ENCODE results near the gene MYO15B.
A peak's percentile ranks its signal among the peaks of the same experiment; 100 is the strongest.

The MYO15B gene

GRCh38 chr17:75639327-75639726 is 51.7 kb downstream of the MYO15B start:
- no peak for DNase-seq (ENCODE audit: low spot score)

DNA sequence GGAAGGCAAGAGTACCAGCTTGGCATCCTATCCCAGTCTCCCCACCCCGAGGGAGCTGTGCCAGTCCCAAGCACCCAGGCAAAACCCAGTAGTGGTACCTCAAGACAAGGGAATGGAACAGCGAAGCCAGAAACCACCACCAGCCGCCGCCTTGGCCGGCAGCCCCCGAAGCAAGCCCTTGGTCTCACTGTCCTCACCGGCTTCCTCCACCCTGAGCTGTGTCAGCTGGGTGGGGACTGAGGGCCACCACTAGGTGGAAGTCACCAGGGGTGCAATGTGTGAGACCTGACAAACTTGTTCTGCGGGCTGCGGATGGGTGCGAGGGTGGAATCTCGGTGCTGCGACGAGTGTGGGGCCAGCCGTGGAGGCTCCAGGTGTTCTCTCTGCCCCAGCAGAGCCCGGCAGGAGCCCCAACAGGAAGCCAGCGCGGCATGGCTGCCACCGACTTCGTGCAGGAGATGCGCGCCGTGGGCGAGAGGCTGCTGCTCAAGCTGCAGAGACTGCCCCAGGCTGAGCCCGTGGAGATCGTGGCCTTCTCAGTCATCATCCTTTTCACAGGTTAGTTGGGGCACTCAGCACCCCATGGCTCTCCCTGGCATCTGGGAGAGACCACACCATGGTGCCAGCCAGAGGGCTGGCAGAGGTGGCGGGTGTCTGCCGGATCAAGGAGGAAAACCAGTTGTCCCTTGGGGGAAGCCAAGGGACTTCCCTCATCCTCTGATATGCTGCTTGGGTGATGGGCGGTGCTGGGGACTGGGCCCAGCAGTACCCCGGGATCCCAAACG is 52.4 kb downstream of the MYO15B start:
- DNase-seq (ENCODE audit: low spot score) = no peak

DNA sequence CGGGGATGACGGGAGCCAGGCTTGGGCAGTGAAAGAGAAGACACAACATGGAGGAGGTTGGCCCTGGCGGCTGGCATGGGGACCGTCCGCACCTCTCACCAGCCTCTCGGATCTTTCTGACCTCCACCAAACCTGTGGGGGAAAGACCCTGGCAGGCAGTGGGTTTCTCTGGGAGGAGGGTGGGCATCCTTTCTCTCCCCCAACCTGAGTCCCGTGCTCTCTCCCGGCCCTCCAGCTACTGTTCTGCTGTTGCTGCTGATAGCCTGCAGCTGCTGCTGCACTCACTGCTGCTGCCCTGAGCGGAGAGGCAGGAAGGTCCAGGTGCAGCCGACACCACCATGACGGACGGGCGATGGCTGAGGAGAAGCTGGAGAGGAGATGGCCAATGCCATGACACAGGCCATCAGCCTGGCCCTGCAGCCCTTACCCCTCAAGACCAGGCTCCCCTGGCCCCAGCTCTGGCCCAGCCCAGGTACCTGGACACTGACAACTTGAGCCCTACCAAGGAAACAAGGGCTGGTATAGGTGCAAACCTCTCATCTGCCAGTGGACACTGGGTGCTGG is 53.0 kb downstream of the MYO15B start:
- no peak for DNase-seq (ENCODE audit: low spot score)

GRCh38 chr17:75641343-75641742 is 53.7 kb downstream of the MYO15B start:
- DNase-seq (ENCODE audit: low spot score) = no peak

DNA sequence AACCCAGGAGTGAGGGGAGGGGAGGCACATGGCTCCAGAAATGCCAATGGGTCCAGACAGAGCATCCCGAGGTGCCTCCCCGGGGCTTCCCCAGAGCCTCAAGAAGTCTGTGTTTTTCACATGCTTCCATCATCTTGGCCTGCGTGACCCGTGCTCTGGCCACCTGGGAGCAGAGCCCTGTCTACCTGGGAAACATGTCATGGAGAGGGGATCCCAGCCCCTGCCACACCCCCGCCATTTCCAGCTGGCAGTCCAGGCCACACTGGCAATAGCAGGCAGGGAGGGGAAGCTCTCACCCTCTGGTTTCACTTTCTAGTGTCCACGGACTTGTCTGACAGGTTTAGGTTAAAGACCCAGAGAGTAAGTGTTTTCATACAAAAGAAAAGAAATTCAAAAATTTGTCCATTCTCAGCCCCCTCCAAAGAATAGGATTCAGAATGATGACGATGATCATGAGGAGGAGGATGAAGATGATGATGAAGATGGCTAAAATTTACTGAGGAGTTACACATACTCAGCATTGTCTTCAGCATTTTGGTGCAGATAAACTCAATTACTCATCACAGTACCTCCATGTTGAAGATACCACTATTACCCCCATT is 54.7 kb downstream of the MYO15B start:
- no peak for DNase-seq (ENCODE audit: low spot score)

DNA sequence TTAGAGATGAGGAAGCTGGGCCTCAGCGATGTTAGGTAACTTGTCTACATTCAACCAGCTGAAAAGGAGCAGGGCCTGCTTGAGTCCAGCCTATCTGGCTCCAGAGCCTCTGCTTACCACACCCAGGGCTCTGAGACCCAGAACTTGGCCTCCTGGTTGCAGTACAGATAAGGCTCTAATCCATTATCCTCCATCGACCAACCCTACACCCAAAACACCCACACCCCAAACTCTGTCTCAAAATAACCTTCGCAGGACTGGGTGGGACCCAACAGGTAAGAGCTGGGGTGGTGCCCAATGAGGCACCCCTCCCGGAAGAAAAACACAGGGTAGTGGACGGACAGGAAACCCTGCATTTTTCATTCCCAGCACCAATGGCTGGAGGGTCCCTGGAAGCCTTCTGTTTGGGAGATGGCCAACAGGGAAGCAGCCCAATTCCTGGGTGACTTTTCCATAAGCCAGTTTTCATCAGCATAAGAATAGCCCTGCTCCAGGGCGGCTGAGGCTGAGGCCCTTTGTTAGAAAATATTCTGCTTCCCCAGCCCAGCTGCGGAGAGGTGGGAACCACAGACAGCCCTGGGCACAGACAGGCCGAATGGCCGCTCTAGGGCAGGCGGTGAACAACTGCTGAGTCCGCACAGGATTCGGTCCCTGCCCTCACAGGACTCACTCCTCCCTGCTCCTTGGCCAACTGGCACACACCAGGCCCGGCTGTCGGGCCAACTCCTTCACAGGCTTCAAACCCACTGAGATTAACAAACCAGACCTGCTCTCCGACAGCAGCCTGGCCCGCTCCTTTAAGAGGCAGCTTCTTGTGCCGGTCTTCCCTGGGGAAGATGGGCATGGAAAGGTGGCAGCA is 55.4 kb downstream of the MYO15B start:
- DNase-seq (ENCODE audit: low spot score) = no peak

- DNase-seq (ENCODE audit: low spot score) = no peak
These were observed 56.0 kb downstream of the MYO15B start for GRCh38 chr17:75643643-75644017.

GRCh38 chr17:75645501-75645888 is 57.9 kb downstream of the MYO15B start:
- DNase-seq (ENCODE audit: low spot score) = no peak

DNA sequence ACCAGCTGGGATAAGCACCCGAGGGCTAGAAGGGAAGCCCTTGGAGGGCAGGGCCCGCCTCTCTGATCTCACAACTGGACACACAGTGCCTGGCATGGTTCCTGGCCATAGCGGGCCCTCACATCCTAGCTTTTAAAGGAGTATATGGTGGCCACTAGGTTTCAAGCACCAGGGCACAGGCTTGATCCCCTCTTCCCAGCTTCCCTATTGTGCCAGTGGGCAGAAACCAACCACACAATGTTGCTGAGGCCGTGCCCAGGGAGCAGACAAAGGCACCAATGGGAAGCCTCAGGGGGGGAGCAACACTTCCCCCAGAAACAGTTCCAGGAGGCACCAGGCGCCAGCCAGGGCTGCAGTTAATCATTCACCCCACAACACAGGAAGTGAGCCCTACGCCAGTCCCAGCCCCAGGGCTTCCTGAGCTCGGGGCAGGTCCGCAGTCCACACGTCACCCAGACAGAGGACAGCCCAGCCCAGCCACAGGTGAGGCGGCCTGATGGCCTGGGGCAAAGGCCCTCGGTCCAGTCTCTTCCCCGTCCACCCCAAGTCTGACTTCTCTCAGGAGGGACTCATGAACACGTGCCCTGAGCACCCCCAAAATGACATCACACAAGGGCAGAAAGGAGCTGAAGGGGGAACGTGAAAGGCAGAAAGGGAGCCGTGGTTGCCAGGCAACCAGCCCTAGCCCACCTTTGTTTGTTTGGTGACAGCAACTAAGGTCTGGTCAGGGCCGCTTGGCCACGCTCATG is 58.5 kb downstream of the MYO15B start:
- no peak for DNase-seq (ENCODE audit: low spot score)

- DNase-seq (ENCODE audit: low spot score) = no peak
These were observed 59.0 kb downstream of the MYO15B start for GRCh38 chr17:75646638-75646992.

DNA sequence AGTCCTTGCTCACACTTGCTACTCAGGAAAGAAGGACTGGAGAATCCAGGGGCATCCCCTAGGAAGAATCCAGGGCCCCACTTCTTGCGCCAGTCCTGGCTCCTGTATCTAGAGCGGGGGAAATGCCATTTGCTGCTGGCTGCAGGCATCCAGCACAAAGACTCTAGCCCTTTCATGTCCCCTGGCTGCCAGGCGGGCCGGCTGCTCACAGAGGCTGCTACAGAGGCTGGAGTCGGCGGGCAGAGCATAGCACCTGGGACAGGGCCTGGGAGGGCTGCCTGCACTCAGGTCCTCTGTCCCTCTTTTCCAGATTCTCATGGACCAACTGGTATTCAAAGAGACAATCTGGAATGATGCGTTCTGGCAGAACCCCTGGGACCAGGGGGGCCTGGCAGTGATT is 59.5 kb downstream of the MYO15B start:
- DNase-seq (ENCODE audit: low spot score) = no peak

DNA sequence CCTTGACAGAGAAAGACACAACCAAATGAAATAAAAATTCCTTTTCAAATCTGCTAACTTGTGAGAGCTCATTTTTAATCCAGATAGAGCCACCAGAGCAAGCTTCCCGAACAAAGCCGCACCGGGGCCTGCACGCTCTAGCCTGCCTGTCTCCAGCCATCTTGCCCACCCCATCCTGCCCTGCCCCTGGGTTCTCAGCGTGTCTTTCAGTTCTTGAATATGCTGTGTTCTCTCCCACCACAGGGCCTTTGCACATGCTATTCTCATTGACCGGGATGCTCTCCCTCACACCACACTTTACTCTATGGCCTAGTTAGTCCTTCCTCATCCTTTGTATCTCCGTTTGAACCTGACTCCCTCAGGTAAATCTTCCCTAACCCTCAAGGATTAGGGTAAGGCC is 60.3 kb downstream of the MYO15B start:
- no peak for DNase-seq (ENCODE audit: low spot score)

DNA sequence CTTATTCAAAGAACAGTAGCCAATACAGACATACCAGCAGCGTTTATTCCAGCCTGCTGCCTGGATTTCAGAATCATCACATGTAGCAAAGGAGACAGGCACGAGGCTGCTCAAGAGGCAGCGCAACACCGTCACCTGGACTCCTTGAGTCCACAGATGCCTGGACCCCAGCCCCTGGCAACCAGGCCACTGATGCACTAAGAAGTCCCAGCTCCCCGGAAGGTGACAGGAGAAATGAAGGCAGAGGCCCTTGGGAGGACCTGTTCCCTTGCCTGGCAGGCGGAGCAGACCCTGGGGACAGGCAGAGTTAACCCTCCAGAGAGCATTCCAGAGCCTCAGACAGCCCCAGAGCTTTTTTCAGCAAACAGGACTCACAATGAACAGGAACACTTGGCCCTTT is 62.1 kb downstream of the MYO15B start:
- DNase-seq (ENCODE audit: low spot score) = no peak

- DNase-seq (ENCODE audit: low spot score) = no peak
These were observed 63.3 kb downstream of the MYO15B start for GRCh38 chr17:75650874-75651273.

DNA sequence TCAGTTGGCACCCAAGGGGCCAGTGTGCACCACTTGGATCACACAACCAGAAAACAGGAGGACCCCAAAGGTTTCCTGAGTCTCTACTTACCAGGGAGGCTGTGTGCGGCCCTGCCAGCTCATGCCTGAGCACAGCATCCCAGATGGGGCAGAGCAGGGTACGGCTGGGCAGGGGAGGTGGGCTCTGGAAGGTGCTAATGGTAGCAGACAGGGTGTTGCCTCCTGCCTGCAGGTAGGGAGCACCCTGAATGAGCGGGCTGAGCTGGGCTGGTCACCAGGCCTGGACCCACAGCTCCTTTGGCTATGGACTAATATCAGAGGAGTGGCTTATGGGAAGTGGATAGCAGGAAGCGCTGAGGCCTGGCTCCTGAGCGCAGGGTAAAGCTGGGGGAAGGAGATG is 64.7 kb downstream of the MYO15B start:
- DNase-seq (ENCODE audit: low spot score) = no peak

DNA sequence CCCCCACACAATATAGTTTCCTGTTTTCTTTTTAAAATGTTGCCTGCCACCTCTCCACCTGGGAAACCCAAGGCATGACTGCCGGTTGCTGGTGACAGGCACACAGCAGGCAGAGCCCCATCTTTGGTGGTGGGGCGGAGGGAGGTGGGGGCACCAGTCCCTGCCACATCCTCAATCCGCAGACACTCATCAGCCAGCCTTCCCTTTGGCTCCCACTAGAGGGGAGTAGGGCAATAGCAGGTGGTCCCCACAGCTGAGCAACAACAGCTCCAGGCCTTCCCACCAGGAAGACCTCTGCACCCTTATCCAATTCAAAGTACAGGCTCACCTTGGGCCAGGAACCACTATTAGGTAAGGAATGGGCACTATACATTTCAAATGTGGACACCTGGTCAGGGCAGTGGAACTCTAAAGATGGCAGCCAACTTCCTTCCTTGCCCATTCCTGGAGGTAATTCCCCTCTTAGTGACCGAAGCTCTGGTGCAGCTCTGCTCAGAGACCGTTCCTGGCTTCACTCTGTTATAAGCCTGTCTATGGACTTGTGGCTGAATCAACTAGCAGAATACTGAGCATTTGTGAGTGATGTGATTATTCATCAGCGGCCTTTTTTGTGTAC is 65.4 kb downstream of the MYO15B start:
- DNase-seq (ENCODE audit: low spot score) = peak; percentile 48

- DNase-seq (ENCODE audit: low spot score) = no peak
These were observed 66.6 kb downstream of the MYO15B start for GRCh38 chr17:75654176-75654575.

DNA sequence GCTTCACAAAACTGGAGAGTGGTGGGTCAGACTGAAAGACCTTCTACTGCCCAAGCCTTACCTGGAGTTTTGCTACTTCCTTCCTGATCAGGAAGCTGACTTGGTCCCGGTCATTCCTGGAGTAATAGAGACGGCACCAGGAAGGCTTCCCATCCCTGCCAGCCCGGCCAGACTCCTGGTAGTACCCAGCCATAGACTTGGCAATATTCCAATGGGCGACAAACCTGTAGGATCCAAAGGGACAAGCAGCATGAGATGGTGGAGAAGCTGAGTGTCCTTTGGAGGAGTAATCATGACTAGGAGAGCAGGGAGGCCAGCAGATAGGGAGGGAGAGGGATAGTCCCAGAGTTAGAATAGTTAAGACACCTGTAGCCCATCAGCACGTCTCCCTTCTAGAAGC is 70.6 kb downstream of the MYO15B start:
- no peak for DNase-seq (ENCODE audit: low spot score)

DNA sequence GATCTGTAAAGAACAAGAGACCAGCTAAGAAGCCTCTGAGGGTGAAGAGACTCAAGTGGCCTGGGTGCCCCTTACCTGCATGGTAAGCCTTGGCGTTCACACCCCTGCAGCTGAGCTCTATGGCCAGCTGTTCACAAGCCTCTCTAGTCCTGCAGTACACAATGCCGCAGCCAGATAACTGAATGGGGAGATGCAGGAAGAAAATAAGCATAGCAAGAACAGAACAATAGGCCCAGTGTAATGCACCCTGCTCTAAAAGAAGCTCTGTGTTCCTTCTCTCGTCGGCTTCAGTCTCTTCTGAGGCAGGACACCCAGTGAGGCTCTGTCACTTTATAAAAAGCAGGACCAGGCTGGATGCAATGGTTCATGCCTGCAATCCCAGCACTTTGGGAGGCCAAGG is 73.9 kb downstream of the MYO15B start:
- no peak for DNase-seq (ENCODE audit: low spot score)

- DNase-seq (ENCODE audit: low spot score) = no peak
These were observed 74.9 kb downstream of the MYO15B start for GRCh38 chr17:75662511-75662910.

DNA sequence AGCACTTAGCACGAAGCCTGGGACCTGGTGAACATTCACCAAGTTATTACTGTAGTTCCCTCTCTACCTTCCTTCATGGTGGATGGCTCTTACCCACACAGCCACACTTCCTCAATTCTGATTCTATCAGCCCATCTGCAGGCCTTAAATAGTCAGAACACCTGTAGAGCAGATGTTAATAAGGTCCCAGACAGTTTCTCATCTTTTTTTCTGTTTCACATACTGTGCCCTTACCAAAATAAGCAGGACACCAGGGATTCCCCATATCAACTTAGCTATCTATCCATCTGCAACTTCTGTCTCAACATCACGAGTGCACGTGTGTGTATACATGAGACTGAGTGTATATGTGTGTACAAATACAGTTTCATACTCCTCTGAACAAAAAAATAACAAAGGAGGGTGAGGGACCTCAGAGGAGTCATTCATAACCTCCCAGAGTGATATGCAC is 76.5 kb downstream of the MYO15B start:
- DNase-seq (ENCODE audit: low spot score) = no peak

DNA sequence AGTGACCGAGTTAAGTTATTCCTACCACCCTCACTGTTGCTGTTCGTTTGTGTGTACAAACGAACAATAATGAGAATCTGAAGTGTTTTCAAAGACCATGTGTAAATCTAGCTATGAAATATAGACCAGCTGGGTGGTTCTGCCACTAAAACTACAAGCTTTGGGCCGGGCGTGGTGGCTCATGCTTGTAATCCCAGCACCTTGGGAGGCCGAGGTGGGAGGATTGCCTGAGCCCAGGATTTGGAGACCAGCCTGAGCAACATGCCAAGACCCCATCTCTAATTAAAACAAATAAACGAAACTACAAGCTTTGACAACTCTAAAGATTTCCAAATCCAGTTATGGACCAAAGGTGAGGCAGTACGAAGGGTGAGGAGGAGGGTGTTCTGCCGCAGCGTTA is 78.4 kb downstream of the MYO15B start:
- no peak for DNase-seq (ENCODE audit: low spot score)
